Caco-2 (cell line): Measurements from ENCODE around the gene BMX. TPM values are rescaled to one million over a fixed set of nuclear protein-coding genes. Genes with fewer than 3 reads are reported as not detected.

Experiments
- BruUV-seq: library from RNA; stranded (reverse); fragments of 400-500 nt; replicated peaks from 2 replicates; lab custom pipeline; 2021; lab: Mats Ljungman, UMichigan
- CTCF ChIA-PET: fragments of 300-600 bp; sonication (Branson Sonifier 250); formaldehyde crosslinking; loops from one replicate; lab custom pipeline; 2022; ENCODE audit warnings: antibody characterized with exemption; lab: Charles Lee
- POLR2A ChIA-PET: fragments of 300-600 bp; sonication (Branson Sonifier 250); formaldehyde crosslinking; loops from one replicate; lab custom pipeline; 2022; ENCODE audit warnings: antibody characterized with exemption; lab: Charles Lee
- DNase-seq, 2 experiments: peaks; one replicate each; pipeline versions ENCODE4 v3.0.0 to v3.0.0-alpha.2; 2020 to 2022
- H3K27me3 ChIP-seq: replicated peaks from 2 replicates; pipeline ENCODE4 v1.6.0; 2011; ENCODE audit warnings: low read length; ENCODE audit not compliant: control insufficient read depth, insufficient read depth
- H3K36me3 ChIP-seq: 2 replicates; pipeline ENCODE4 v1.5.1; 2011; ENCODE audit warnings: low read length; ENCODE audit not compliant: control insufficient read depth, insufficient read depth
- H3K4me1 ChIP-seq: fragments of 250-450 bp; sonication (Bioruptor Pico); 2 replicates; pipeline ENCODE4 v1.5.1; 2020; ENCODE audit warnings: mild to moderate bottlenecking
- H3K4me3 ChIP-seq: 2 replicates; pipeline ENCODE4 v1.5.1; 2011; ENCODE audit warnings: low read depth, mild to moderate bottlenecking, control low read depth, low read length
- H3K9me3 ChIP-seq: fragments of 250-450 bp; sonication (Bioruptor Pico); 2 replicates; pipeline ENCODE4 v1.5.1; 2020; ENCODE audit warnings: mild to moderate bottlenecking, moderate library complexity
- H3K27ac Mint-ChIP-seq: one replicate; pipeline ENCODE4 v1.8.0; 2022; ENCODE audit warnings: mixed read lengths; ENCODE audit not compliant: unreplicated experiment
- H3K27me3 Mint-ChIP-seq: one replicate; pipeline ENCODE4 v1.8.0; 2022; ENCODE audit warnings: mixed read lengths; ENCODE audit not compliant: insufficient read depth, unreplicated experiment
- H3K36me3 Mint-ChIP-seq: one replicate; pipeline ENCODE4 v1.8.0; 2022; ENCODE audit warnings: mild to moderate bottlenecking, mixed read lengths; ENCODE audit not compliant: insufficient read depth, unreplicated experiment
- H3K4me1 Mint-ChIP-seq: one replicate; pipeline ENCODE4 v1.8.0; 2022; ENCODE audit warnings: low read depth, mixed read lengths; ENCODE audit not compliant: unreplicated experiment
- H3K4me3 Mint-ChIP-seq: one replicate; pipeline ENCODE4 v1.8.0; 2022; ENCODE audit warnings: mild to moderate bottlenecking, moderate library complexity, mixed read lengths; ENCODE audit not compliant: unreplicated experiment
- H3K9me3 Mint-ChIP-seq: one replicate; pipeline ENCODE4 v1.8.0; 2022; ENCODE audit warnings: mixed read lengths; ENCODE audit not compliant: unreplicated experiment
- intact Hi-C: fragments of 100-400 bp; cut with micrococcal nuclease; formaldehyde crosslinking; loops from one replicate; pipeline ENCODE4 v1.10.0; 2022; ENCODE audit not compliant: unreplicated experiment
- total RNA-seq: library from RNA; stranded (reverse); gene quantifications from 2 replicates; pipeline ENCODE4 v1.2.3, GENCODE V29; 2022
- TF ChIP-seq, protein P1 (sequence below), 2 experiments: fragments of 200-600 bp in 1 of 2; IDR thresholded peaks; 1 replicate in 1 of 2; 2 replicates in 1 of 2; pipeline versions ENCODE4 v1.5.1 to v1.8.0; 2011 to 2022; ENCODE audit warnings: antibody characterized with exemption in 1 of 2, control low read depth in 1 of 2, inconsistent platforms in 1 of 2, low read depth in 1 of 2, low read length in 1 of 2, mild to moderate bottlenecking in 1 of 2, moderate library complexity in 1 of 2; ENCODE audit not compliant: insufficient read depth in 1 of 2, severe bottlenecking in 1 of 2, unreplicated experiment in 1 of 2

Gene BMX
- total RNA-seq, 1 experiment from 2014 or later, result not detected

DNA sequence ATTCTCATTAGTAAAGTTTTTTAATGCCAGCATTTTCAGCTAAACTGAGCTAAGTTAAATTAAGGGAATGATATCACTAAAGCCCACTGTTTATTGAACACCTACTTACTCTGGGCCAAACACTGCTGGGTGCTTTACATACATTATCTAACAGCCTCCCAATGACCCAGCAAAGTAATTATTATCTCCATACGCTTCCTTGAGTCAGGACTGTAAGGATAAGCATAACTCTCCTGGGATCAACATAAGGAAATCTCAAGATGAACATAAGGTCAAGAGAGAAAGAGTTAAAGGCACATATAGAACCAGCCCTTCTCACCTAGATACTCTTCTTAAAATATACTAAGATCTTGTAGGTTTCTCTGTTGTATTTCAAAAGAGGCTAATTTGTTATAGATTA lies 13.7 kb downstream of the BMX start:
- ChIA-PET POLR2A (no interaction called here), CTCF (no interaction called here)
- no peaks in the 10 kb centered on the region for H3K9me3 Mint-ChIP-seq
- H3K27ac Mint-ChIP-seq, result no peak overlapping the region
- TF ChIP-seq, protein P1, sequence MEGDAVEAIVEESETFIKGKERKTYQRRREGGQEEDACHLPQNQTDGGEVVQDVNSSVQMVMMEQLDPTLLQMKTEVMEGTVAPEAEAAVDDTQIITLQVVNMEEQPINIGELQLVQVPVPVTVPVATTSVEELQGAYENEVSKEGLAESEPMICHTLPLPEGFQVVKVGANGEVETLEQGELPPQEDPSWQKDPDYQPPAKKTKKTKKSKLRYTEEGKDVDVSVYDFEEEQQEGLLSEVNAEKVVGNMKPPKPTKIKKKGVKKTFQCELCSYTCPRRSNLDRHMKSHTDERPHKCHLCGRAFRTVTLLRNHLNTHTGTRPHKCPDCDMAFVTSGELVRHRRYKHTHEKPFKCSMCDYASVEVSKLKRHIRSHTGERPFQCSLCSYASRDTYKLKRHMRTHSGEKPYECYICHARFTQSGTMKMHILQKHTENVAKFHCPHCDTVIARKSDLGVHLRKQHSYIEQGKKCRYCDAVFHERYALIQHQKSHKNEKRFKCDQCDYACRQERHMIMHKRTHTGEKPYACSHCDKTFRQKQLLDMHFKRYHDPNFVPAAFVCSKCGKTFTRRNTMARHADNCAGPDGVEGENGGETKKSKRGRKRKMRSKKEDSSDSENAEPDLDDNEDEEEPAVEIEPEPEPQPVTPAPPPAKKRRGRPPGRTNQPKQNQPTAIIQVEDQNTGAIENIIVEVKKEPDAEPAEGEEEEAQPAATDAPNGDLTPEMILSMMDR (IDR thresholded peaks at IDR 0.05; ENCODE audit: insufficient read depth in 1 of 2, low read depth in 1 of 2, low read length in 1 of 2, severe bottlenecking in 1 of 2, unreplicated experiment in 1 of 2), result no peak
- no peak overlapping the region for H3K4me3 Mint-ChIP-seq
- intact Hi-C loops, result no loop called here
- Histone ChIP-seq H3K4me1 (no peaks in the 10 kb centered on the region), H3K4me3 (no peak overlapping the region), H3K9me3 (no peaks in the 10 kb centered on the region), H3K36me3 (no peaks in the 10 kb centered on the region), H3K27me3 (no peaks in the 10 kb centered on the region)
- BruUV-seq, result no TSS peak
- no peaks in the 10 kb centered on the region for H3K27me3 Mint-ChIP-seq
- no peak for DNase-seq
- no peaks in the 10 kb centered on the region for H3K4me1 Mint-ChIP-seq
- H3K36me3 Mint-ChIP-seq, result no peaks in the 10 kb centered on the region

DNA sequence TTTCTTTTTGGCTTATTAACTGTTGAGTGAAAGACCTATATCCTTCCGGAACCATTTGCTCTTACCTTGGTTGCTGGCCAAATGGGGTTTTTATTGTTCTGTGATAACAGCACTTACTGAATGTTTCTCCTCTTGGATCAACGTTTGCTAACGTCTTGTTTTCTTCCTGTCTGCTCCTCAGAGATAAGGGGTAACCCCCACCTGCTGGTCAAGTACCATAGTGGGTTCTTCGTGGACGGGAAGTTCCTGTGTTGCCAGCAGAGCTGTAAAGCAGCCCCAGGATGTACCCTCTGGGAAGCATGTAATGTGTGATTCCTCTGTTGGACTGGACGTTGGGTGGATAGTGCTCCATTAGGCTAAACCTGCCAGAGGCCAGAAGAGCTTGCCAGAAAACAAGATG lies 15.3 kb downstream of the BMX start:
- no peaks in the 10 kb centered on the region for H3K9me3 Mint-ChIP-seq
- no peak for DNase-seq

DNA sequence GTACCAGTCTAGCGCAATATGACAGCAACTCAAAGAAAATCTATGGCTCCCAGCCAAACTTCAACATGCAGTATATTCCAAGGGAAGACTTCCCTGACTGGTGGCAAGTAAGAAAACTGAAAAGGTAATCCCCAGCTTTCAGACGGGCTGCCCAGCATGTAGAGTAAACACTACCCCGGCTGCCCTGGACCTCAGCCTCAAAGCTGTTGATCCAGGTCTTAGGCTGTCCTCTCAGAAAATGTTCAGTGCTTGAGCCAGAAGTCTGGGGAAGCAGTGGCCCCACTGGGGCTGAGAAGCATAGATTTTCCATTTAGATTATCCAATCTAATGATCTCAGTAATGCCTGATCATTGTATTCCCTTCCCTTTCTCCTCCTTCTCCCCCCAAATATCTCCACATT lies 21.9 kb downstream of the BMX start:
- Mint-ChIP-seq H3K4me3 (no peak overlapping the region), H3K4me1 (no peaks in the 10 kb centered on the region), H3K9me3 (no peaks in the 10 kb centered on the region), H3K36me3 (no peaks in the 10 kb centered on the region), H3K27me3 (peaks cover 8% of the 10 kb centered on the region), H3K27ac (no peak overlapping the region)
- Histone ChIP-seq H3K4me3 (no peak overlapping the region), H3K27me3 (no peaks in the 10 kb centered on the region; the same call in 1 of the 2 replicates), H3K36me3 (no peaks in the 10 kb centered on the region), H3K4me1 (no peaks in the 10 kb centered on the region), H3K9me3 (no peaks in the 10 kb centered on the region)
- TF ChIP-seq, protein P1 (IDR thresholded peaks at IDR 0.05; ENCODE audit: insufficient read depth in 1 of 2, low read depth in 1 of 2, low read length in 1 of 2, severe bottlenecking in 1 of 2, unreplicated experiment in 1 of 2), result no peak
- DNase-seq, result no peak
- intact Hi-C loops, result no loop called here
- ChIA-PET POLR2A (no interaction called here), CTCF (no interaction called here)
- no TSS peak for BruUV-seq

More for the DNA sequence above, 15.3 kb downstream of the BMX start:
- no TSS peak for BruUV-seq
- no peaks in the 10 kb centered on the region for H3K4me1 ChIP-seq
- no peak overlapping the region for H3K27ac Mint-ChIP-seq
- peaks cover 3% of the 10 kb centered on the region for H3K27me3 Mint-ChIP-seq
- no peaks in the 10 kb centered on the region for H3K36me3 ChIP-seq
- ChIA-PET CTCF (no interaction called here), POLR2A (no interaction called here)
- TF ChIP-seq, protein P1 (IDR thresholded peaks at IDR 0.05; ENCODE audit: insufficient read depth in 1 of 2, low read depth in 1 of 2, low read length in 1 of 2, severe bottlenecking in 1 of 2, unreplicated experiment in 1 of 2), result no peak
- H3K36me3 Mint-ChIP-seq, result no peaks in the 10 kb centered on the region
- no peaks in the 10 kb centered on the region for H3K9me3 ChIP-seq
- no peak overlapping the region for H3K4me3 Mint-ChIP-seq
- H3K27me3 ChIP-seq, result no peaks in the 10 kb centered on the region
- intact Hi-C loops, result no loop called here
- H3K4me1 Mint-ChIP-seq, result no peaks in the 10 kb centered on the region
- no peak overlapping the region for H3K4me3 ChIP-seq
